H1 (cell line): Measurements from ENCODE around the gene FBXO44. TPM values are rescaled to one million over a fixed set of nuclear protein-coding genes. Genes with fewer than 3 reads are reported as not detected.

ENCODE experiments used
- CTCF ChIA-PET: fragments of 300-600 bp; sonication (Branson Sonifier 250); formaldehyde crosslinking; loops from one replicate; lab custom pipeline; 2021; ENCODE audit not compliant: partially characterized antibody; lab: Charles Lee
- POLR2A ChIA-PET: fragments of 300-600 bp; sonication (Branson Sonifier 250); formaldehyde crosslinking; loops from one replicate; lab custom pipeline; 2021; ENCODE audit warnings: inconsistent platforms; ENCODE audit not compliant: partially characterized antibody; lab: Charles Lee
- DNase-seq, 2 experiments: peaks; one replicate each; pipeline versions ENCODE4 v3.0.0 to v3.0.0-alpha.2; 2010 to 2022; ENCODE audit warnings: low spot score in 2 of 2, low read depth in 1 of 2, mixed read lengths in 1 of 2
- FAIRE-seq: peaks from 2 replicates; lab custom pipeline; 2011; peaks lifted over from hg19 to GRCh38; lab: Jason Lieb, UNC
- H2AFZ ChIP-seq: 2 replicates; pipeline ENCODE4 v1.8.1; 2012; ENCODE audit warnings: low read length, inconsistent platforms
- H2AK5ac ChIP-seq: 2 replicates; pipeline ENCODE4 v1.6.1; 2013; ENCODE audit warnings: low read depth, low read length
- H2BK120ac ChIP-seq: replicated peaks from 2 replicates; pipeline ENCODE3; 2013; ENCODE audit warnings: low read depth, low read length, inconsistent platforms
- H2BK12ac ChIP-seq: 2 replicates; pipeline ENCODE4 v1.6.1; 2013; ENCODE audit warnings: low read depth, low read length
- H2BK15ac ChIP-seq: 2 replicates; pipeline ENCODE4 v1.6.1; 2013; ENCODE audit warnings: low read length
- H2BK20ac ChIP-seq: 2 replicates; pipeline ENCODE4 v1.6.1; 2013; ENCODE audit warnings: low read length
- H2BK5ac ChIP-seq: 2 replicates; pipeline ENCODE4 v1.6.1; 2013; ENCODE audit warnings: low read depth, low read length
- H3K14ac ChIP-seq: 2 replicates; pipeline ENCODE4 v1.6.1; 2013; ENCODE audit warnings: inconsistent platforms; ENCODE audit not compliant: insufficient read length
- H3K18ac ChIP-seq: 2 replicates; pipeline ENCODE4 v1.6.1; 2013; ENCODE audit warnings: low read length; ENCODE audit errors: extremely low read depth
- H3K23ac ChIP-seq: 2 replicates; pipeline ENCODE4 v1.6.1; 2013; ENCODE audit warnings: inconsistent platforms; ENCODE audit not compliant: insufficient read length
- H3K23me2 ChIP-seq: 2 replicates; pipeline ENCODE4 v1.6.1; 2013; ENCODE audit warnings: low read depth, low read length
- H3K27ac ChIP-seq: 2 replicates; pipeline ENCODE4 v1.6.1; 2011; ENCODE audit warnings: low read depth, low read length, inconsistent platforms
- H3K27me3 ChIP-seq, 4 experiments: replicated peaks in 1 of 4; 1 replicate in 1 of 4; 2 replicates in 3 of 4; pipeline versions ENCODE4 v1.6.1 to v1.8.1; 2011 to 2013; ENCODE audit warnings: low read length in 3 of 4, mild to moderate bottlenecking in 3 of 4, inconsistent platforms in 2 of 4, mixed read lengths in 2 of 4, moderate library complexity in 1 of 4; ENCODE audit not compliant: control insufficient read depth in 3 of 4, insufficient read depth in 3 of 4; ENCODE audit errors: extremely low read depth in 1 of 4
- H3K36me3 ChIP-seq, 4 experiments: 2 replicates each; pipeline versions ENCODE4 v1.6.1 to v1.8.1; 2011 to 2013; ENCODE audit warnings: mild to moderate bottlenecking in 4 of 4, low read length in 3 of 4, moderate library complexity in 2 of 4, control low read depth in 1 of 4, inconsistent platforms in 1 of 4; ENCODE audit not compliant: insufficient read depth in 4 of 4, control insufficient read depth in 2 of 4
- H3K4ac ChIP-seq: replicated peaks from 2 replicates; pipeline ENCODE3; 2013; ENCODE audit warnings: low read length, low read depth, mixed read lengths, inconsistent platforms; ENCODE audit not compliant: insufficient read length
- H3K4me1 ChIP-seq, 4 experiments: replicated peaks in 1 of 4; 1 replicate in 1 of 4; 2 replicates in 3 of 4; pipeline versions ENCODE4 v1.6.1 to v1.8.1; 2011 to 2013; ENCODE audit warnings: low read length in 3 of 4, inconsistent platforms in 2 of 4, mixed read lengths in 1 of 4; ENCODE audit not compliant: insufficient read depth in 4 of 4, control insufficient read depth in 3 of 4
- H3K4me2 ChIP-seq, 2 experiments: 2 replicates each; pipeline versions ENCODE4 v1.6.1 to v1.8.1; 2011 to 2013; ENCODE audit warnings: low read depth in 2 of 2, low read length in 2 of 2, control low read depth in 1 of 2, inconsistent platforms in 1 of 2, mild to moderate bottlenecking in 1 of 2; ENCODE audit not compliant: insufficient read depth in 1 of 2
- H3K4me3 ChIP-seq, 4 experiments: fragments of 200-600, 300-600 bp in 1 of 4; sonication (generic), shearing (Covaris generic), sonication (Bioruptor Twin) in 1 of 4; 2 replicates each; pipeline versions ENCODE4 v1.5.1 to v1.8.1; 2011 to 2016; ENCODE audit warnings: low read length in 4 of 4, low read depth in 3 of 4, control low read depth in 2 of 4, inconsistent platforms in 2 of 4, mild to moderate bottlenecking in 2 of 4, mixed read lengths in 1 of 4, moderate library complexity in 1 of 4; ENCODE audit not compliant: insufficient read depth in 2 of 4; ENCODE audit errors: extremely low read depth in 1 of 4
- H3K56ac ChIP-seq: replicated peaks from 2 replicates; pipeline ENCODE3; 2013; ENCODE audit warnings: low read depth, mild to moderate bottlenecking, mixed read lengths, low read length, inconsistent platforms; ENCODE audit not compliant: insufficient read length
- H3K79me1 ChIP-seq: 2 replicates; pipeline ENCODE4 v1.6.1; 2013; ENCODE audit warnings: low read depth, low read length, control low read depth
- H3K79me2 ChIP-seq, 2 experiments: 2 replicates each; pipeline versions ENCODE4 v1.6.1 to v1.8.1; 2012 to 2013; ENCODE audit warnings: low read length in 2 of 2, mild to moderate bottlenecking in 2 of 2, inconsistent platforms in 1 of 2; ENCODE audit not compliant: insufficient read depth in 2 of 2, control insufficient read depth in 1 of 2
- H3K9ac ChIP-seq, 4 experiments: replicated peaks in 1 of 4; 1 replicate in 1 of 4; 2 replicates in 3 of 4; pipeline versions ENCODE4 v1.6.1 to v1.8.1; 2011 to 2013; ENCODE audit warnings: low read depth in 3 of 4, low read length in 3 of 4, control low read depth in 2 of 4, mild to moderate bottlenecking in 2 of 4, moderate library complexity in 2 of 4, inconsistent platforms in 1 of 4; ENCODE audit errors: extremely low read depth in 1 of 4
- H3K9me3 ChIP-seq, 2 experiments: 2 replicates each; pipeline versions ENCODE4 v1.6.1 to v1.8.1; 2012 to 2013; ENCODE audit warnings: mild to moderate bottlenecking in 2 of 2, moderate library complexity in 2 of 2, control low read depth in 1 of 2, inconsistent platforms in 1 of 2, low read depth in 1 of 2, low read length in 1 of 2, mixed read lengths in 1 of 2; ENCODE audit not compliant: insufficient read depth in 2 of 2
- H4K20me1 ChIP-seq, 2 experiments: replicated peaks in 1 of 2; 2 replicates each; pipeline versions ENCODE3 to v1.8.1; 2011 to 2013; ENCODE audit warnings: inconsistent platforms in 2 of 2, low read length in 2 of 2, mild to moderate bottlenecking in 1 of 2; ENCODE audit not compliant: insufficient read depth in 2 of 2, control insufficient read depth in 1 of 2
- H4K5ac ChIP-seq: 2 replicates; pipeline ENCODE4 v1.6.1; 2013; ENCODE audit warnings: low read length, low read depth, mixed read lengths, inconsistent platforms; ENCODE audit not compliant: insufficient read length
- H4K8ac ChIP-seq: 2 replicates; pipeline ENCODE4 v1.8.0; 2013; ENCODE audit warnings: mild to moderate bottlenecking, moderate library complexity, low read length, inconsistent platforms; ENCODE audit not compliant: insufficient read depth; ENCODE audit errors: extremely low read depth
- H4K91ac ChIP-seq: replicated peaks from 2 replicates; pipeline ENCODE3; 2013; ENCODE audit warnings: low read length, mixed read lengths, inconsistent platforms; ENCODE audit not compliant: insufficient read length
- CBX8 ChIP-seq: fragments of 300-800, 300-1000 bp; sonication (generic); IDR thresholded peaks from 2 replicates; pipeline ENCODE4 v1.7.1; 2016; ENCODE audit warnings: low read depth, low read length, borderline replicate concordance
- CTCF ChIP-seq, 3 experiments: IDR thresholded peaks; 1 replicate in 2 of 3; 2 replicates in 1 of 3; pipeline versions ENCODE4 v1.5.1 to v1.6.1; 2011; ENCODE audit warnings: low read length in 3 of 3, mild to moderate bottlenecking in 3 of 3, inconsistent platforms in 2 of 3, low read depth in 1 of 3, moderate library complexity in 1 of 3; ENCODE audit not compliant: insufficient read depth in 1 of 3; ENCODE audit errors: control extremely low read depth in 1 of 3
- EGR1 ChIP-seq: IDR thresholded peaks from 2 replicates; pipeline ENCODE4 v1.6.1; 2011; ENCODE audit warnings: low read depth, low read length, borderline replicate concordance
- RAD21 ChIP-seq, 2 experiments: IDR thresholded peaks in 1 of 2; conservative IDR thresholded peaks in 1 of 2; 2 replicates each; pipeline ENCODE4 v1.6.1; 2011; ENCODE audit warnings: low read depth in 2 of 2, low read length in 2 of 2, improper control_type of control experiment in 1 of 2, inconsistent platforms in 1 of 2, mild to moderate bottlenecking in 1 of 2, moderate library complexity in 1 of 2
- RBBP5 ChIP-seq: IDR thresholded peaks from 2 replicates; pipeline ENCODE4 v1.7.1; 2012; ENCODE audit warnings: low read depth, mild to moderate bottlenecking, inconsistent platforms, low read length, moderate library complexity, borderline replicate concordance
- SIRT6 ChIP-seq: IDR thresholded peaks from one replicate; pipeline ENCODE4 v1.7.1; 2012; ENCODE audit warnings: low read length, inconsistent platforms
- SUZ12 ChIP-seq: fragments of 200-600 bp; sonication (generic); IDR thresholded peaks from 2 replicates; pipeline ENCODE4 v1.6.1; 2012; ENCODE audit warnings: mild to moderate bottlenecking, inconsistent platforms, low read length, moderate library complexity, mixed read lengths
- TAF7 ChIP-seq: optimal IDR thresholded peaks from 2 replicates; pipeline ENCODE3; 2011; ENCODE audit warnings: low read depth, mild to moderate bottlenecking, inconsistent platforms, low read length, moderate library complexity, borderline replicate concordance
- TBP ChIP-seq: IDR thresholded peaks from 2 replicates; pipeline ENCODE4 v1.6.1; 2011; ENCODE audit warnings: low read depth, low read length, improper control_type of control experiment
- WGBS, 2 experiments: shearing (Covaris generic) in 1 of 2; methylation state at CpG; one replicate each; pipeline versions ENCODE4 v1.1.6 to v1.1.7; 2013 to 2015; ENCODE audit warnings: low lambda C conversion rate in 2 of 2, mixed read lengths in 2 of 2, inconsistent platforms in 1 of 2, low coverage in 1 of 2, missing lambda C conversion rate in 1 of 2; ENCODE audit not compliant: insufficient replicate concordance in 2 of 2, insufficient coverage in 1 of 2, insufficient read length in 1 of 2; ENCODE audit errors: extremely low coverage in 1 of 2, missing lambda C conversion rate in 1 of 2; 5-methylcytosine and 5-hydroxymethylcytosine counted together
- polyA plus RNA-seq, 7 experiments: library from polyadenylated mRNA; depleted of rRNA in 3 of 7; stranded (reverse) in 5 of 7; unstranded in 2 of 7; fragments of >200 nt in 5 of 7; fragments of 200-250 nt in 2 of 7; gene quantifications; 1 replicate in 5 of 7; 2 replicates in 1 of 7; 4 replicates in 1 of 7; pipeline versions ENCODE4 v1.2.1 to v1.2.3, GENCODE V29; 2011 to 2013; ENCODE audit warnings: missing spikeins in 2 of 7, mixed read lengths in 2 of 7
- total RNA-seq: library from RNA; stranded (reverse); fragmentation: NEBNext Ultra II Directional; extraction: Animal tissue kit (Norgen Biotek cat#: 25700); gene quantifications from 2 replicates; pipeline ENCODE4 v1.2.1, GENCODE V29; 2021

The FBXO44 gene
- total and polyA plus RNA-seq, 2 of the 8 experiments (the other 6 are each of a cell fraction or from before 2014, with no cell fraction given): 27.0 to 27.2 TPM

DNA sequence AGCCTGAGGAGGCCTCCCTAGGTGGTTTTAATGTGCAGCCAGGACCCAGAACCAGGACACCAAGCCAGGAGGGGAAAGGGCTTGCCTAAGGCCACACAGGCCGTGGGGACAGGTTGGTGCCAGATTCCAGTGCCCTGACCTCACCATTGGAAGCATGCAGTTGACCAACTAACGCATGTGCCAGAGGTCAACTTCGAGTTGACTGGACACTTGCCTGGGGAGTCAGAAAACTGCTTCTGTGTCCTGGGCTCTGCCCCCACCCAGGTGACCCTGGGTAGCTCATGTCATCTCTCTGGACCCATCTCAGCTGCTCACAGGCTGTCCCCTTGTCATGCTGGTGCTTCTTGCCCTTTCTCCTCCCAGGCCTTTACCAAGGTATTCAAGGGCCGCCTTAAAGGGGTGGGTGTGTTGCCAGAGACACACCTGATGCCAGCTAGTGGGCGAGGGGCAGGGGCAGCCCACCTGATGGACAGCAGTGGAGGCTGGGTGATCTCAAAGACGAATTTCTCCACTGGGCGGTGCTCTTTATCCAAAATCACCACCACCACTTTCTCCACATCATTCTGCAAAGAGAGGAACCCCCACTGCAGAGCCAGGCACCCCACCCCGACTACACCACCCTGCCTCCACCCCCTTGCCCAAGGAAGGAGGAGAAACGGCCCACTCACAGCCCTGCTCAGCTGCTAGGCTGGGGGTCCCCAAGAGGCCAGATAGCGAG, 21.9 kb downstream of the FBXO44 start:
- Histone ChIP-seq H3K23me2 (peaks cover 6% of the 10 kb centered on the region), H2BK20ac (no peak overlapping the region), H2BK15ac (no peak overlapping the region), H4K91ac (no peak overlapping the region), H3K4me1 (peaks cover 0 to 3% (median under 1%) of the 10 kb centered on the region in 4 experiments; a peak in 3 of 7 replicates), H2BK120ac (no peak overlapping the region), H3K14ac (no peak overlapping the region), H4K5ac (no peak overlapping the region), H3K56ac (no peak overlapping the region), H3K9ac (no peak overlapping the region), H2BK5ac (no peak overlapping the region), H3K27ac (no peak overlapping the region), H3K23ac (no peak overlapping the region), H3K4me3 (no peak overlapping the region), H3K18ac (no peak overlapping the region), H2AK5ac (no peak overlapping the region), H3K36me3 (peaks cover 40 to 77% (median 54%) of the 10 kb centered on the region in 4 experiments), H4K20me1 (peaks cover 22 to 38% of the 10 kb centered on the region in 2 experiments), H2AFZ (no peak overlapping the region), H3K27me3 (no peaks in the 10 kb centered on the region), H3K9me3 (no peaks in the 10 kb centered on the region), H3K79me1 (peaks cover 9% of the 10 kb centered on the region; the same call in 1 of the 2 replicates), H4K8ac (peak overlapping the region; percentile 45), H3K79me2 (peaks cover 0 to 21% of the 10 kb centered on the region in 2 experiments; a peak in 2 of 4 replicates), H3K4ac (no peak overlapping the region), H2BK12ac (no peak overlapping the region), H3K4me2 (no peak overlapping the region)
- DNase-seq (no peak), FAIRE-seq (no peak)
- ChIA-PET POLR2A (interaction anchor here (0.7 to 32.0 kb wide), 13 partner anchors 4 to 112 kb away, joined by 3 to 1025 read pairs (median 4); partner anchors contain the start of genes DRAXIN, FBXO6 and MAD2L2), CTCF (interaction anchor here (0.6 to 21.6 kb wide), 19 partner anchors 8 to 128 kb away, joined by 3 to 266 read pairs (median 6); partner anchors contain the start of genes DRAXIN and FBXO6)
- 83% methylated on average over 9 of the region's 10 CpGs; no CpG with 5 or more reads in 1 of the 2 experiments for WGBS, 2 experiments
- TF ChIP-seq RBBP5 (no peak), SUZ12 (no peak), TBP (no peak), CBX8 (no peak), RAD21 (IDR thresholded peaks at IDR 0.05 in 1 of 2, conservative IDR thresholded peaks at IDR 0.05 in 1 of 2; ENCODE audit: low read depth in 2 of 2, low read length in 2 of 2) (peak; percentile 48 to 55; a peak in 3 of 4 replicates), SIRT6 (no peak), CTCF (IDR thresholded peaks at IDR 0.05; ENCODE audit: control extremely low read depth in 1 of 3, insufficient read depth in 1 of 3, low read depth in 1 of 3, low read length in 3 of 3) (peak; percentile 14 to 26 (median 16); a peak in 3 of 4 replicates), TAF7 (no peak), EGR1 (no peak)
